Gastroesophageal sphincter (tissue), 3 donors: ENCODE results near the gene FAM43B.

Experiments used
- POLR2A ChIP-seq, 2 donors: fragments of 450-650 bp; IDR thresholded peaks; one replicate each; pipeline ENCODE4 v1.6.1; 2017; ENCODE audit warnings: antibody characterized with exemption in 2 of 2, mild to moderate bottlenecking in 2 of 2, moderate library complexity in 1 of 2
- POLR2AphosphoS5 ChIP-seq: sonication (generic); formaldehyde crosslinking; IDR thresholded peaks from one replicate; pipeline ENCODE4 v1.6.1; 2017; ENCODE audit warnings: antibody characterized with exemption
- TF ChIP-seq, protein P1 (sequence below), 4 experiments: fragments of 200-600 bp in 2 of 4; fragments of 450-650 bp in 2 of 4; sonication (generic) in 1 of 4; IDR thresholded peaks; one replicate each; pipeline ENCODE4 v1.5.1; 2017 to 2019; ENCODE audit warnings: antibody characterized with exemption in 4 of 4, mild to moderate bottlenecking in 2 of 4, moderate library complexity in 2 of 4

DNA sequence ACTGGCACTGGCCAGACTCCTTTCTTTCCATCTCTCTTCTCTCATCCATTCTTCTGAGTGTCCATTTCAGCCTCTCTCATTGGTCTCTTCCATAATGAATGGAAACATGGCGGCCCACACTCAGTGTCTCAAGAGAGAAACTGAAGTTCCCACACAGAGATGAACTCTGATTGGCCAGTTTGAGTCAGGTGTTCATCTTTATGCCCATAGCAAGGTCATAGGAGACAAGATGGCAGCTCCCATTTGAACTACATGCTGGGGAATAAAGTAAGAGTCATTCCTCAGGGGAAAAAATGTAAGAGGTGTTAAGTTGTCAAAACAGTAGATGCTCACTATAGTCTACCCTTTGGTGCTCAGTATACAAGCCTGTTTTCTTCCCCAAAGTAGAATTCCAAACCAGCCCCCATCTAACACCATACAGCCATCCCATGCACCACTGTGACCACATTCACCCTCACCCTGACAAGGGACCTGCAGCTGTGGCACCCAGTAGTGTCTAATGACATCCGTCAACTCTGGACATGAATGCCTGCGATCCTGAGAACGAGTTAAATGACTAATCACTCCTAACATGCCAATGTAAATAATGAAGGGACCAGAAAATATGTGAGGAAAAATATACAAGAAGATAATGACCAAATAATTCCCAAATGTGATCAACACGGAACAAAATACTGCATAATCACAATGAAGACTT is 48.9 kb downstream of the FAM43B start:
- TF ChIP-seq, protein P1, sequence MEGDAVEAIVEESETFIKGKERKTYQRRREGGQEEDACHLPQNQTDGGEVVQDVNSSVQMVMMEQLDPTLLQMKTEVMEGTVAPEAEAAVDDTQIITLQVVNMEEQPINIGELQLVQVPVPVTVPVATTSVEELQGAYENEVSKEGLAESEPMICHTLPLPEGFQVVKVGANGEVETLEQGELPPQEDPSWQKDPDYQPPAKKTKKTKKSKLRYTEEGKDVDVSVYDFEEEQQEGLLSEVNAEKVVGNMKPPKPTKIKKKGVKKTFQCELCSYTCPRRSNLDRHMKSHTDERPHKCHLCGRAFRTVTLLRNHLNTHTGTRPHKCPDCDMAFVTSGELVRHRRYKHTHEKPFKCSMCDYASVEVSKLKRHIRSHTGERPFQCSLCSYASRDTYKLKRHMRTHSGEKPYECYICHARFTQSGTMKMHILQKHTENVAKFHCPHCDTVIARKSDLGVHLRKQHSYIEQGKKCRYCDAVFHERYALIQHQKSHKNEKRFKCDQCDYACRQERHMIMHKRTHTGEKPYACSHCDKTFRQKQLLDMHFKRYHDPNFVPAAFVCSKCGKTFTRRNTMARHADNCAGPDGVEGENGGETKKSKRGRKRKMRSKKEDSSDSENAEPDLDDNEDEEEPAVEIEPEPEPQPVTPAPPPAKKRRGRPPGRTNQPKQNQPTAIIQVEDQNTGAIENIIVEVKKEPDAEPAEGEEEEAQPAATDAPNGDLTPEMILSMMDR (IDR thresholded peaks at IDR 0.05) = no peak
- TF ChIP-seq POLR2A (IDR thresholded peaks at IDR 0.05) (no peak), POLR2AphosphoS5 (no peak)
